NCI-H2196 treated with DMSO at 0.1 percent for 48 hours (cell line): ENCODE results near the gene DGAT2.

Experiments
- DNase-seq: peaks from one replicate; lab custom pipeline; 2025; ENCODE audit not compliant: unreplicated experiment; lab: John Stamatoyannopoulos, UW

DGAT2 gene

GRCh38 chr11:75800136-75800675 lies 31.6 kb downstream of the DGAT2 start:
- DNase-seq: no peak

- no peak for DNase-seq
Measured at GRCh38 chr11:75800728-75801361, 32.3 kb downstream of the DGAT2 start.

- DNase-seq: no peak
Measured at GRCh38 chr11:75801362-75802020, 32.9 kb downstream of the DGAT2 start.

DNA sequence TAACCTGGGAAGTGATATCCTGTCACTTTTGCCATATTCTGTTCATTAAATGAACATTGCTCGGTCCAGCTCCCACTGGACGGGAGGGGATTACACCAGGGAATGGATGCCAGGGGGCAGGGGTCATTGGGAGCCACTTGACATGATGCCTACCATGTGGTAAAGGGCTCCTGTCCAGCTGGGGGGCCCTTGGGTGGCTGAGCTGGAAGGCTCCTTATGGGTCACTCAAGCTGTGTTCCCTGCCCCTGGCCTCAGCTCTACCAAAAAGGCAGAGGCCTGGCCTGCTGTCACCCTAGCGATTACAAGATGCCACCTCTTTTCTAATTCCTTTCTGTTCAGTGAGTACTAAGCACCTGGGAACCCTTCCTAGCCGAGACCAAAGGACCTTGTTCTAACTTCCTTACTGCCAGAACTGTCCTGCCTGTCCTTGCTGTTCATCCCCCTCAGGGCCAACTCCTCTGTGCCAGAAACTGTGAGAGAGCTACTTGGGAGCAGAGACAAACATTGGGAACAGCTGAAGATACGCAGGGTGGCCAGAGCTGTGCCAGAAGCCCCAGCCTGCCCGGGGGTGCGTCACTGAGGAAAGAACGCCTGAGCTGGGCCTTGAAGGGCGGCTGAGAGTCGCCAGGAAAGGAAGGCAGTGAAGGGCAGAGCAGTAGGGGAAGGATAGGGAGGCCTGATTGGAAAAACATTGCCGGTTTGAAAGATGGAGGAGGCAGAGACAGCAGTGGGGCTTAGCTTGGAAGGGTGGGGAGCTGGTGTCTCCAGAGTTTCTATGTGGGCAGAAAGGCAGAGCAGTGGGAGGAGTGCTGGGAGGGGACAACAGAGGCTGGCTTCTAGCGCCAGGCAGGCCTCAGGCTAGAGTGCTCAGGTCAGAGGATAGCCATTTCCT lies 33.7 kb downstream of the DGAT2 start:
- DNase-seq: no peak

DNA sequence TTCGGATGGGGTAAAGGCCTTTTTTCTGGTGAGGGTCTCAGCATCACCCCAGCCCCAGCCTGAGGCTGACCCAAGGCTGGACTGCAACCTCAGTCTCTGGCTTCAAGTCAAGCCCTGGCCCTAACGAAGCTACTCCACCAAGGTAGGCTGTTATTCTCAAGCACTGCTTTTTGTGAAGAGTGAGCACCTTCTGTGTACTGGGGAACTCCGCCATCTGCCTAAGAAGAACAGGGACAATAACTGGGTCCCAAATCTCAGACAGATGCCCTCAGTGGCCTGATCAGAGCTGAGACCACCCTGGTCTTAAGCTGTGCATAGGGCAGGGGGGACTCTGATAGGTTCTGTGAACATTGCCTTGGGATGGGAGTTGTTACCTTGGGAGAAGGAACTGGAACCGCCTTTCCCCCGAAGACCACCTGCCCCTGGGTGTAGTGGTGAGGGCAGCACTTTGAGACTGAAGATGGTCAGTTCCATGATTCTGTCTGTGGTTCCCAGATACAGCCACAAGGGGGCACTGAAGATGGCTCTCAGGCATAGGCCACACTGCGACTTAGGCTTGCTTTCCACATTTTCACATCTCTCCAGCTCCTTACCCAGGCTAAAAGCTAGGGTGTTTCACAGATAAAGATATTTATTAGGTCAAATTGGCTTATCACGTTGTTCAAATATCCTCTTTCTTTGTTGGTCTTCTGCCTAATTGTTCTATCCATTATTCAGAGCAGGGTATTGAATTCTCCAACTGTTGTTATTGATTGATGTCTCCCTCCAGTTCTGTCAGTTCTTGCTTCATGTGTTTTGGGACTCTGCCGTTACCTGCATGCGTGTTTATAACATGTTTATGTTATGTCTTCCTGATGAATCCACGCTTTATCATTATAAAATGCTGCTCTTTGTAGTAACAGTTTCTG lies 34.6 kb downstream of the DGAT2 start:
- peak; percentile 20 for DNase-seq

GRCh38 chr11:75809111-75809510 lies 40.5 kb downstream of the DGAT2 start:
- DNase-seq: no peak

DNA sequence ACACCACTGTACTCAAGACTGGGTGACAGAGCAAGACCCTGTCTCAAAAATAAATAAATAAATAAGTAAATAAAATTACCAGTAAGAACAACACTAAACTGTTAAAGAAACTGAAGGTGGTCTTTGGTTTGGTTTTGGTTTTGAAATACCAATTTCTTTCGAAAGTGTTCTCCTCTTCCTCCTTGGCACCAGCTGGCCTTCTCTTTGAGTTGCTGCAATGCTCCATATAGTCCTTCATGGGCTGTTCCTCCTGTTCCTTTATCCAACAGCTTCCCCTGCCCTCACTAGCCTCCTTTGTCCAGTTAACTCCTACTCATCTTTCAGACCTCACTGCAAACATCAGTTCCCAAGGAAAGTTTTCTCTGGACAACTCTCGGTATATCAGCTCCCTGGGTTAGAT lies 41.4 kb downstream of the DGAT2 start:
- no peak for DNase-seq

- DNase-seq: no peak
Measured at GRCh38 chr11:75810637-75811390, 42.2 kb downstream of the DGAT2 start.

- no peak for DNase-seq
Measured at GRCh38 chr11:75811485-75811884, 42.9 kb downstream of the DGAT2 start.

- no peak for DNase-seq
Measured at GRCh38 chr11:75812542-75813040, 44.0 kb downstream of the DGAT2 start.

GRCh38 chr11:75813124-75813523 lies 44.5 kb downstream of the DGAT2 start:
- no peak for DNase-seq

- no peak for DNase-seq
Measured at GRCh38 chr11:75813622-75814039, 45.1 kb downstream of the DGAT2 start.

DNA sequence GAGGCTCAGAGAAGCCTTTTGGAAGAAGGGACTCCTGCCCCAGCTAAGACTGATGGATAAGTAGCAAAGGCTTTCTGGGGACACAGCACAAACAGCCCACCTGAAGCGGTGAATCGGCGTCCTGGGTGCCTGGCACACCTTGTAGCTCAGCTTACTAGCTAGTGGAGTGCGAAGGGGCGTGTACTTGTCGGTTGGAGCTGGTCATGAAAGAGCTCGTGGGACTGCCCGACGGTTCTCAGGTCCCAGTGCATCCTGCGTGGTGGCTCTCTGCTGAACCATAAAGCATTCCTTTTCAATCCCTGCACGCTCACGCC lies 45.7 kb downstream of the DGAT2 start:
- peak; percentile 85 for DNase-seq

DNA sequence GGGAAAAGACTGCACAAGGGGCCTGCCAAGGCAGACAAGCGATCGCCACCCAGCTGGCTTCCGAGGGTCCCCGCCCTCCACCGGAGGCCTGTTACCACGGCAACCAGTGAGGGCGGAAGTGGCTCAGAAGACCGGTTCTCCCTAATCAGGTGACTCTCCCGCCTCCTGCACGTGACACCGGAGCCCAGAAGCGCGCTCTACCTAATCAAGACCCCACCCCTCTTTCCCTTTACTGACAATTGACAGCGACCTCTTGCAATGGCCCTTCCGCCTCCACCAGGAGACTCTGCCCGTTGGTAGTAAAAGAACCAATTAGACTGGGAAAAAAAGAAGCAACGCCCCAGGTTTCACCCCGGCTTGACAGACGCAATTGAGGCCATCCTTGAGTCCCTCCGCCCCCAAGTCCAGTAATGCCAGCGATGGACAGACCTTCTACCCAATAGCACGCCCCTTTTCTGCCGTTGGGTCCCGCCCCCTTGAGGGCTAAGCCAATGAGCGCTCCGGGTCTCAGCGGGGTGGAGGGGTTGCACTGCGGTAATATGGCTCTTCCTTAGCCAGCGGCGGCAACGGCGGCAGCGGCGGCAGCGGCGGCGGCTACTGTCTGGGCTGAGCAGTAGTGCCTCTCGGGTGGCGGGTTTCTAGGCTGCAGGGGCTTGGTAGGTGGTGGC lies 46.2 kb downstream of the DGAT2 start, which contains the start of gene UVRAG:
TSS of gene UVRAG (plus strand) at position 534 of the 668 bp plus-strand sequence. CDS start 198 bp downstream, outside the sequence.
- DNase-seq: peak; percentile 99

DNA sequence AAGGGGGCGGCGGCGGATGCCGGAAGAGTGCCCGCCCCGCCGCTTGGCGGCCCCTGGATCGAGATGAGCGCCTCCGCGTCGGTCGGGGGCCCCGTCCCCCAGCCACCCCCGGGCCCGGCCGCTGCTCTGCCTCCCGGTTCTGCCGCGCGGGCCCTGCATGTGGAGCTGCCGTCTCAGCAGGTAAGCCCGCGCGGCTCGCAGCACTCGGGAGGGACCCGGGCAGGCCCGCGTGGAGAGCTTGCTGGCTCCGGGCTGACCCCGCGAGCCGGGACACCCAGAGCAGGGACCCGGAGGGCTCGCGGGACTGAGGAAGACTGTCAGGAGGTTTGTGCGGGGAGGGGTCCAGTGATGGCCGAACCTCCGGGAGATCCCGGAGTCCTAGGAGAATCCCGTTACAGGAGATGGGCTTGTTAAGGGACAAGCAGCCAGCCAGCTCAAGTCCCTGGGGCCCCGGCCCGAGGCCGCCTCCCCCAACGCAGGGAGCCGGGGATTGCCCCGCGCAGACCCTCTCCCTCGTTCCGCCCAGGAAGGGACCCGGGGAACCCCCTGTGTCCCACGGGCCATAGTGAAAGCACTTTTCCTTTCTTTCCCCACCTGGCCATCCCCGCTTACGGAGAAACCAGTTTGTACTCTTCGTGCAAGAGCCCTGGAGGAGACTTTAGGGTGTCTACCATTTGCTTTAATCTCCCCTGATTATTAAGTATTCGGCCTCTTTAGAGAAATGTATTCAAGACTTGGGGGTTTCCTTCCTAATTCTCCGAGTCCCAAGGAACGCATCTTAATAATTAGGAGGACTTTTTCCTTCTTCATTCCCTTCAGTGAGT lies 47.0 kb downstream of the DGAT2 start:
- DNase-seq: no peak

DNA sequence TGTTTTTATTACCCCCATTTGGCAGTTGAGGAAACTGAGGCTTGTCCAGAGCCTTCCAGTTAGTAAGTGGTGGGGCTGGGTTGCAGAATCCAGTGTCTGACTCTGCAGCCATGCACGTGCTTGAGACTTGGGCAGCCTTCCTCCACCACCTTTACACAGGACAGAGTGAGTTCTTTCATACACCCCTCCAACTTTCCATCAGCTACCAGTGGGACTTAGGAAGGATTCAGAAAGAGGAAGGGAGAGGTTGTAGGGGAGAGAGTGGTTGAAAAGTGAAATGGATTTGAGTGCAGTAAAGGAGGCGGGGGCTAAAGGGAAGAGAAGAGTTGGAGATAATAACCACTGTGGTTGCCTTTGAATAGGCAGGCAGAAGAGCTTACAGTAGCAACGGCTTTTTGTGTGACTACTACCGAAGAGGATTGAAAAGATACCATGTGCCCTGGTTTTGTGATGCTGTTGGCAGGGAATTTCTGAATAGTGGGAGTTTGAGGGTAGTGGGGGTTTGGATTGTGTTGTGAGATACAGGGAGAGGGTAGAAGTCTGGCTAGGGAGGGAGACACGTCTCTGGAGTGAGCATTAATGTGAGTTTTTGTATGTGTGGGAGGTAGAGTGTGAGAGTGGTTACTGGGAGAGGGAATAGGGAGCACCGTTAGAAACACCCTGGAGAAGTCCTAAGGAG lies 48.1 kb downstream of the DGAT2 start:
- no peak for DNase-seq

GRCh38 chr11:75820645-75821044 lies 52.1 kb downstream of the DGAT2 start:
- DNase-seq: no peak

GRCh38 chr11:75821202-75821601 lies 52.6 kb downstream of the DGAT2 start:
- no peak for DNase-seq
